Stimulated activated CD8-positive, alpha-beta memory T cell treated with anti-CD3 and anti-CD28 coated beads, Interleukin-4, amount 100 ng/mL, for 24 hours (primary cell): ENCODE results near the gene OR2L8.

ENCODE experiments used
- DNase-seq: peaks from one replicate; pipeline ENCODE4 v3.0.0-alpha.2; 2020; ENCODE audit warnings: low read depth

OR2L8 gene, protein sequence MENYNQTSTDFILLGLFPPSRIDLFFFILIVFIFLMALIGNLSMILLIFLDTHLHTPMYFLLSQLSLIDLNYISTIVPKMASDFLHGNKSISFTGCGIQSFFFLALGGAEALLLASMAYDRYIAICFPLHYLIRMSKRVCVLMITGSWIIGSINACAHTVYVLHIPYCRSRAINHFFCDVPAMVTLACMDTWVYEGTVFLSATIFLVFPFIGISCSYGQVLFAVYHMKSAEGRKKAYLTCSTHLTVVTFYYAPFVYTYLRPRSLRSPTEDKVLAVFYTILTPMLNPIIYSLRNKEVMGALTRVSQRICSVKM

DNA sequence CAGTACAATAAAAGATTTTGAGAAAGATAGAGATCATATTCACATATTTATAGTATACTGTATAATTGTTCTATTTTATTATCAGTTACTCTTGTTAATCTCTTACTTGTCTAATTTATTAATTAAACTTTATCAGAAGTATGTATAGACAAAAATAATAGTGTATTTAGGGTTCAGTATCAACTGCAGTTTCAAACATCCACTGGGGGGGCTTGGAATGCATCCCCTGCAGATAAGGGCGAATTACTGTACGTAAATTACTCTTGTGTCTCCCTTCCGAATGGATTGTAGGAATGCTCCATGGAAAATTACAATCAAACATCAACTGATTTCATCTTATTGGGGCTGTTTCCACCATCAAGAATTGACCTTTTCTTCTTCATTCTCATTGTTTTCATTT is at the start of gene OR2L8:
Gene OR2L8, plus strand, starts transcription at position 301 of the 400 bp plus-strand sequence. Its CDS starts 0 bp downstream, at position 301.
- no peak for DNase-seq

DNA sequence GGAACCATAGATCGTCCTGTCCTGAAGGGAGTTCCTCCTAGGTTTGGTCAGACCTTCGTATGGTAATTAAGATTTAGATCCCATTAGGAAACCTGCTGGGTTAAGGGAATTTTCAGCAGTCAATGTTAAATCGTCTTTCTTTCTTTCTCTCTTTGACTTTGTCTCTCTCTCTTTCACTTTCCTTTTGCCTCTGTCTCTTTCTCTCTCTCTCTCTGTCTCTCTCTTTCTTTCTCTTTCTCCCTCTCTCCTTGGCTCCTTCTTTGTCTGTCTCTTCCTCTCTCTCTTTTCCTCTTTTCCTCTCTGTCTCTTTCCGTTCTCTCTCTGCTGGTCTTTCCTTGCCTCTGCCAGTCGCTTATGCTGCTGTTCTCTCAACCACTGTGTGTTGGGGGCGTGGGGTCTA is 44.5 kb upstream of the OR2L8 start:
- DNase-seq: no peak

DNA sequence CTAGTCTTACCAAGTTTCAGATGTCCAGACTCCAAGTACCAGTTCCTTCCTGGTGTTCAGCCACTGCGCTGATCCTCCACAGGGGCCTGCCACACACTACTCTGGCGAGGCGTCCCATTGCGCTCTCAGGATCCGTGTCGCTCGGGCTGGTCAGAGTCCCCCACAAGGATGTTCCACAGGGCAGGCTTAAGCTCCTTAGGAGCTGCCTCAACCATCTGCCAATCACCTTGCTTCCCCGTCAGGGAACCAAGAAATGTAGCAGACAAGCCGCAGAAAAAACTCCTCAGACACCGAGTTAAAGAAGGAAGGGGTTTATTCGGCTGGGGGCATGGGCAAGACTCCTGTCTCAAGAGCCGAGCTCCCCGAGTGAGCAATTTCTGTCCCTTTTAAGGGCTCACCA is 43.5 kb upstream of the OR2L8 start:
- no peak for DNase-seq

DNA sequence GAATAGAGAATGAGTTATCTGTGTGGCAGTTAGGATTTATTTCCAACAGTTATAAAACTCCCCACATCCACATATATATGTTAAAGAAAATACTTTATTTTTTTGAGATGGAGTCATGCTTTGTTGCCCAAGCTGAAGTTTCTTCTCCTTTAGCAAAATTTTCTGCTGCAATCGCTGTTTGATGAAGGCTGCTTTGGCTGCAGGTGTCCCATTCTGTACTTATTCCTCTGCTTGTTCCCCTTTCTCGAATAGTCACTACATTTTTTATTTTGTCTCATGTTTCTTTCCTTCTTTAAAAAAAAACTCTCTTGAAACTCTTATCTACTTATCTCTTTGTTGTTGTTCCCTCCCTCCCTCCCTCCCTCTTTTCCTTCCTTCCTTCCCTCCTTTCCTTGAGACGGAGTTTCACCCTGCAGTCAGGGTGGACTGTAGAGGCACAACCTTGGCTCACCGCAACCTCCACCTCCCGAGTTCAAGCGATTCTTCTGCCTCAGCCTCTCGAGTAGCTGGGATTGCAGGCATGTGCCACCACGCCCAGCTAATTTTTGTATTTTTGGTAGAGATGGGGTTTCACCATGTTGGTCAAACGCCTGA is 42.7 kb upstream of the OR2L8 start:
- DNase-seq: no peak

DNA sequence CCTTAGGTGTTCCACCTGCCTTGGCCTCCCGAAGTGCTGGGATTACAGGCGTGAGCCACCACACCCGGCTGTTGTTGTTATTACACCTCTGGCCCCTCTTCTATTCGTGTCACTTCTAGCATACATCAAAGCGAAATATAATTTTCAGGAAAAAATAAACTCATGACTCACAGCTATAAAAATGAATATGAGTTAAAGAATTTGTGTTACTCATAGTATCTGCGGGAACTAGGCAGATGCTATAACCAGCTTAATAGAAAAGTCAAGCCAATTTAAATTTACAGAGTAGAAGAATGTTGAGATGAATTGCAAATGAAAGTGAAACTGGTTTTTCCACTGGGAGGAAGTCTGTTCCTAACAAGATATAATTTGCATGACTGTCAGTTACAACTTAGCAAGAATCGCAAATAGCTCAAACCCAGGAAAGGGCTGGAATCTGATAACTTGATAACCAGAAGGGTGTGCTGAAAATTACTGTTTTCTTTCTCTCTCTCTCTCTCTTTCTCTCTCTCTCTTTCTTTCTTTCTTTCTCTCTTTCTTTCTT is 42.1 kb upstream of the OR2L8 start:
- no peak for DNase-seq

DNA sequence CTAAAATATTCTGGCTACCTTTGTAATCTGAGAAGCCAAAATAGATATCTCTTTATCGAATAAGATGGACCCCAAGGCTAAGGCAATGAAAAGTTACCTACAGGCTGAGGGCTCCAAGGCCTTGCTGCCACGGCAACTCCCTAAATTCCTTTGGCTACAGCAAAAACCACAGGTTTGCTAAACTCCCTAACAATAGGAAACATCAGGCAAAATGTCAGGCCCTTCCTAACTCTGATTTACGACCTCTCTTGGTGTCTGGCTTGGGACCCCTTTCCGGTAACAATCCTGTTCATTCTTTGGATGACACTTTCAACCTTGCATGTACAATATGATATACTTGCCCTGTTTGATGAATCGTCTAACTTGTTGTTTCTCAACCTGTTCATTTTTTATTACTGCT is 39.9 kb upstream of the OR2L8 start:
- no peak for DNase-seq

DNA sequence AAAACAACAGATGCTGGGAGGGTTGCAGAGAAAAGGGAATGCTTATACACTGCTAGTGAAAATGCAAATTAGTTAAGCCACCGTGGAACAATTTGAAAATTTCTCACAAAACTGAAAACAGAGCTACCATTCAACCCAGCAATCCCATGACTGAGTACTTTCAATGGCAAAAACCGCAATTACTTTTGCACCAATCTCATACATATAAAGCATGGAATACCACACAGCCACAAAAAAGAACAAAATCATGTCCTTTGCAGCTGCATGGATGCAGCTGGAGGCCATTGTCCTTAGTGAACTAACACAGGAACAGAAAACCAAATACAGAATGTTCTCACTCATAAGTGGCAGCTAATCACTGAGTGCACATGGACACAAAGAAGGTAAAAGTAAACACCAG is 34.9 kb upstream of the OR2L8 start:
- no peak for DNase-seq

DNA sequence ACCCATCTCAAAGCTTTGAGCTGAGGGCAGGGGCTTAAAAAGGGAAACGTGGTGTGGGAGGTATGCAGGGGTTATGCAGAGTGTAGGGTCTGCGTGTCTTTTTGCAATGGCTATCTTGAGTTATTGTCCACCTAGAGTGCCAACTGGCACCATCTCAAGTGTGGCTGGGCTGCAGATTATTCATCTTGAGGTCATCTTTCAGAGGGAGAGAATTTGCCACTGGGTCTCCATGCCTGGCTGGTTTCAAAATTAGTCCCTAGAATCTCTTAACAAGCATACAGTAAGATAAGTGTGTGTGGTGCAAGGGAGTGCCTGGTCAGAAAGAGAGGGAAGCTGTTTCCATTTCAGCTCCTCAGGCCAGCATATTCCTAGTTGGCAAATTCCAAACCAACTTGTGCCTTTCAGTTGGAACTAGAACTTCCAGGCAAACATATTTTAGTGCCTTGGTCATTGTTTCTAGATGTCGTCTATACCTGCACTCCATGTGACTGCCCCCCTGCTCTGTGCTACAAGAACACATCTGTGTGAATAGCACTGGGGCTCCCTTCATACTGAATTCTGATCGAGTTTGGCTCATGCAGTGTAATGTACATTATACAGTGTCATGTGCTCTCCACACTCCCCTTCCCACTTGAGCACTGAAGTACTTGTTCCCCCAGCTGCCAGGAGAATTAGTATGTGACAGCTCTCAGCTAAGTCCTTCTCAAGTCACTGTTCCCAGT is 33.6 kb upstream of the OR2L8 start:
- no peak for DNase-seq

DNA sequence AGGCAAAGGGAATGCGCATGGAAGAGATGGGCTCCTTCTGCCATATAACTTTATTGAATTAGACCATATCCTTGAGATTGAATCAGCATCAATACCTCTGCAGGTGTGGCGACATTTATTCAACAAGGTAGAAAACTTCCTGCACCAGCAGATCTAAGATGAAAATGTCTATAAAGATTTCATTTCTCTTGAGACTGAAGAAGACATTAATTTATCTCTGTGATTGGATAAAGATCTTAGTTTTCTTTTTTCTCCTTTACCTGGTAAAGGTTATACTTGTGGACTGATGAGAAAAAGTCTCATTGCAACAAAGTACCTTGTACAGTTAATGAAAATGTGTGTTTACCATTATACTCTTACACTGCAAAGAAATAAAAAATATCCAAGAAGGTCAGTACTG is 28.7 kb upstream of the OR2L8 start, which contains the start of gene OR2T8:
Gene OR2T8, plus strand, starts transcription at position 301 of the 400 bp plus-strand sequence. CDS start 766 bp downstream, outside the sequence.
- no peak for DNase-seq

DNA sequence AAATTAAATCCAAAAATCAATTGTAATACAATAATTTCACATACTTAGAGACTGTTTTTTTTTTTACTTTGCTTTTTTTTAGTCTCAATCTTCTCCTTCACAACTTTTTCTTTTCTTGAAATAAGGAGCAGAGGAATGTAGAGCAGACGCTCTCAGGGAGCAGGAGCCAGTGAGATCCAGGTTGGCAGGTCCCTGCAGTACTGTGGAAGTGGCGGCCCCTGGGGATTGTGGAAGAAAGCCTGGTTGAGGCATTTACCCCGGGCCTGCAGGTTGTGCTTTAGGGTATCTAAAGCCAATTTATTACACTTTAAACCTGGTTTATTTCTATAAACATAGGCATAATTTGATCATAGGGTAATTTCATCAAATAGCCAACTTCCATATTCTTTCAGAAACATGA is 24.7 kb upstream of the OR2L8 start:
- DNase-seq: no peak

DNA sequence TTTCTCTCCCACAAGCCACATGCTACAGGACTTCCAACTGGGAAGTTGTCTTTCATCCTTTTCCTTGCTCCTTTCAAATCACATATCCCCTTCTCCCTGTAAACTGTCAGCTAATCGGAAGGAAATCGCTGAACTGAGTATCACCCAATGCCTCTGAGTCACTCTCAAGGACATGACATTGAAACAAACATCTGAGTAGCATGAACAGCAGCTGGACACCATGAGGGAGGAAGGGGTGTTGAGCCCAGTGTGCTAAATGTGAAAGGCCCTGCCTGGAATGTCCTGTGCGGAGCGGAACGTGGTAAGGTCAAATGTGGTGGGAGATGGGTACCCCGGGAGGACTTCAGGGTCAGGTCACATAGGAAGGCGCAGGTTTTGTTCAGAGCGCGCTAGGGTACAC is 23.8 kb upstream of the OR2L8 start, which contains the start of gene OR2AJ1:
Gene OR2AJ1, plus strand, starts transcription at position 22 of the 400 bp plus-strand sequence. CDS start 8,880 bp downstream, outside the sequence.
- DNase-seq: no peak

DNA sequence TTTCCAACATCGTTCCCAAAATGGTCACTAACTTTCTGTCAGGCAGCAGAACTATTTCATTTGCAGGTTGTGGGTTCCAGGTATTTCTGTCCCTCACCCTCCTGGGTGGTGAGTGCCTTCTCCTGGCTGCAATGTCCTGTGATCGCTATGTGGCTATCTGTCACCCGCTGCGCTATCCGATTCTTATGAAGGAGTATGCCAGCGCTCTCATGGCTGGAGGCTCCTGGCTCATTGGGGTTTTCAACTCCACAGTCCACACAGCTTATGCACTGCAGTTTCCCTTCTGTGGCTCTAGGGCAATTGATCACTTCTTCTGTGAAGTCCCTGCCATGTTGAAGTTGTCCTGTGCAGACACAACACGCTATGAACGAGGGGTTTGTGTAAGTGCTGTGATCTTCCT is 14.7 kb upstream of the OR2L8 start:
- no peak for DNase-seq

DNA sequence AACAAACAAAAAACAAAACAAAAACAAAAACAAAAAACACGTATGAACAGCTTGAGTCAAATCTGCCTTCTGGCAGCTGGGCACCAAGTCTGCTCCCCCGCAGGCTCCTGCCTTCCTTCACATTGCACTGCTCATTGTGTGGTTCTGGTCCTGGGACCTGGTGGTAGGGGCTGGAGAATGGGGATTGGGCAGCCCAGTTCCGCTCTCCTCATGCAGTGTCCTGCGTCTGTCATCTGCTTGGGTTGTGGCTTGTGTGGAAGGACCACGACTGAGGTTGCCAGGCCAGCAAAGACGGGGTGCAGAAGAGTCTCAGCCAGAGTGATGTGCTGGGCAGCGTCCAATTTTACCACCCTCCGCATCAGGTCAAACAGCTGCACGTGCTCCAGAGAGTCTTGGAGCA is 12.9 kb upstream of the OR2L8 start:
- DNase-seq: no peak

DNA sequence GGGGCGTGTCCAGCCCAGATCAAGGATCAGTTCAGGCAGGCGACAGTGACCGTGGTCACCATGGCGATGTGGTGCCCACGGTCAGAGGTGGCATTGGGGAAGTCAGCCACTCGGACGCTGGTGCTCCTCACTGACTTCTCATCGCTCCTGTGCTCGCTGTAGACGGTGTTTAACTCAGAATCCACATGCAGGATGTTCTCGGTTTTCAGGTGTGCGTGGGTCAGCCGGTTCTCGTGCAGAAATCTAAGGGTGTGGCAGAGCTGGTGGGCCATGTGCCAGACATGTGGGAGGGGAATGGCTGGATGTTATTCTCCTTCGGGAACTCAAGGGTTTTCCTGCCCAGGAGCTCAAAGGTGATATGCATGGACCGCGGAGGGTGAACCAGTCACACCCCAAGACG is 12.2 kb upstream of the OR2L8 start:
- no peak for DNase-seq

DNA sequence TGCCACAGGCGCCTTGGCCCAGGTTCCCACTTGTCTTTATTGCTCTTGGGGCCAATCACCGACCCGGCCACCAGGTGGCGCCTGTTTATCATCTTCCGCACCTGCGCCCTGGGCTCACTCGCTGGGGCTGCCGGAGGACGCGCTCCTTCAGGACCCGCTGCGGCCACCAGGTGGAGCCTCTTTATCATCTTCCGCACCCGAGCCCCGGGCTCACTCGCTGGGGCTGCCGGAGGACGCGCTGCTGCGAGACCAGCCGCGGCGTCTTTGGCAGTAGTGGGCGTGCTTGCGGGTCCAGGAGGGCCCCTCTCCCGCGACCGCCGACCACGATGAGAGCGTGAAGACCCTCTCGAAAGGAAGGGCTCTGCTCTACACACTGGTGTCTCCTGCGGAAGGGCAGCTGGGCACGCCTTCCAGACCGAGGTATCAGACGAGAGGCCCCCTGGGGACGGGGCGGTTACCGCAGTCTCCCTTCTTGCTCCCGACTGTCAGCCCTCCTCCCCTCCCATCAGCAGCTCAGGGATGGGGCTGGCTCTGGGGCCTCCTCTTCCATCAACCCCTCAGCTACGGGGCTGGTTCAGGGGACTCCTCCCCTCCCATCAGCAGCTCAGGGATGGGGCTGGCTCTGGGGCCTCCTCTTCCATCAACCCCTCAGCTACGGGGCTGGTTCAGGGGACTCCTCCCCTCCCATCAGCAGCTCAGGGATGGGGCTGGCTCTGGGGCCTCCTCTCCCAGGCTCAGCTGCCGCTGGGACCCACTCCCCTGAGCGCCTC is 11.5 kb upstream of the OR2L8 start:
- peak; percentile 83 for DNase-seq

DNA sequence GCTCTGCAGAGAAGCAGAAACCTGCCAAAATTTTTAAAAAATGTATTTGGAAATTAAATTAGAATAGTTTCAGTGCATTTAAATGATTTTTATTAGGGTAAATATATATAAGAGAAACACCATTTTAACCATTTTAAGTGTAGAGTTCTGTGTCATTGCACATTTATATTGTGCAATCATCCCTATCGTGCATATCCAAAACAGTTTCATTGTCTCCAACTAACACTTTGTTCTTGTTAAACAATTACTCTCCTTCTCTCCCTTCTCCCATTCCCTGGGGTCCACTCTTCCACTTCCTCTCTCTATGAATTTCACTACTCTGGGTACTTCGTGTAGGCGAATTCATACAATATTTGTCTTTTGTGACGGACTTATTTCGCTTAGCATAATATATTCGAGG is 6.0 kb upstream of the OR2L8 start:
- no peak for DNase-seq

DNA sequence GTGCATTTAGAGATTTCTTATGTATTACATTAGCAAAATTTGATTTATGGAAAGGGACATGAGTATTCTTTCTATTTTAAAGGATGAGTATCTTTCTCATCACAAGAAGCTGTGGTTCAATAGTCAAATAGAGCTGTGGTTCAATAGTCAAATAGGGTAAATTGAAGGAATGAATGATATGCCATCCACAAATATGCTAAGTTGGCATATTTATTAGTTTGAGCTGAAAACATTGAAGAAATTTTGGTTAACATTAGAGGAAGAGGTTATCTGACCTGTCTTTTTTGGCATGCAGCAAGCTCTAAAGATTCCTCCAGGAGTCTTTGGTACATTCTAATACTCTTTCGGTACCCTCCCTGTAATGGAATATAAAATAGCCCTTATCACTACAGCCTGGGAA is 4.8 kb downstream of the OR2L8 start:
- no peak for DNase-seq

DNA sequence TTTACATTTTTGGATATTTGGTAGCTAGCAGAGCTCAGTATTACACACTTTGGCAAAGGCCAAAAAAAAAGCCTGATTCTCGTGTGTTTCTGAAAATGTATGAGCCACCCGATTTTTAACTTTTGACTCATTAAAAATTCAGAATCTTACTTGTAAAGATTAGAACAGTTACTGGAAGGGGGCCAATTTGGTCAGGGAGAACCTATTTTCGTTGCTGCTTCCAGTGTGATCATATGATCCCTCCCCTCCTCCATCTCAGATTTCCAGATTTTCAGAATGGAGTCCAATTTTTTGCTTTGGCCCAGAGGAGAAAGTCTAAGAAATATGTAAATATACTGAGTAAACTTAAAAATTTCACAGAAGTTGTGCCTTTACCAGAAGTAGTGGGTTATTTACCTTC is 13.1 kb downstream of the OR2L8 start:
- DNase-seq: no peak

DNA sequence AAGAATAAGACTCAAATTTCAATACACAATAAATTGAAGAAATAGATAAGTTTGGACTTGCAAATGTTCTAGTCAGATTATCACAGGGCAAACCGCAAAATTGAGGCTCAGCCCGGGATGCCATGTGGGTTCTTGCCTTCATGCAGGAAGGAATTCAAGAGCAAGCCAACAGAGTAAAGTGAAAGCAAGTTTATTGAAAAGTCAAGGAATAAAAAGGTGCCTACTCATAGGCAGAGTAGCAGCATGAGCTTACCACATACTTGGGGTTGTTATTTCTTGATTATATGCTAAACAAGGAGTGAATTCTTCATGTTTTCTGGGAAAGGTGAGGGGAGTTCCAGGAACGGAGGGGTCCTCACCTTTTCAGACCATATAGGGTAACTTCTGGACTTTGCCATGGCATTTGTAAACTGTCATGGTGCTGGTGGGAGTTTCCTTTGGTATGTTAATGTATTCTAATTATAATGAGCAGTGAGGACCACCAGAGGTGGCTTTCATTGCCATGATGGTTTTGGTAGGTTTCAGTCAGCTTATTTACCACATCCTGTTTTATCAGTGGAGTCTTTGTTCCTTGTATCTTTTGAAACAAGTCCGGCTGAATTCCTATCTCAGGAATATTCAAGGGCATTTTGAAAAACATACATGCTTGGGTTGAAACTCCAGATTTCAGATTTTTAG is 14.4 kb downstream of the OR2L8 start:
- no peak for DNase-seq

DNA sequence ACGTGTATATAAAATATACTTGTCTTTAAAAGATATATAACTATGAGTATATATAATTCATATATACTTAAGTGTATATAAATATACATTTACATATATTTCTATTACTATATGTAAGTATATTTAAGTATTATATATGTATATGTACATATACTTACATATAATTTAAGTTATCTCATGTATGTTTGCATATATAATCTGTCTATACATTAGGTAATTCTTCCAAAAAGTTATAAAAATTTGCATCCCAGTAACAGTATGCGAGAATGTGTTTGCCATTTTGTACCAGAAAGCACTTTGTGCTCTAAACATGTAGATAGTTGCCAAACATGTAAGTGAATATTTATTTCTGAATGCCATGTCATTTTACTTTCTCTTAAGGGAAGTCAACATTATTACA is 16.3 kb downstream of the OR2L8 start, which contains the start of gene OR2AK2:
Gene OR2AK2, plus strand, starts transcription at position 301 of the 400 bp plus-strand sequence. CDS start 144 bp downstream, outside the sequence.
- no peak for DNase-seq

DNA sequence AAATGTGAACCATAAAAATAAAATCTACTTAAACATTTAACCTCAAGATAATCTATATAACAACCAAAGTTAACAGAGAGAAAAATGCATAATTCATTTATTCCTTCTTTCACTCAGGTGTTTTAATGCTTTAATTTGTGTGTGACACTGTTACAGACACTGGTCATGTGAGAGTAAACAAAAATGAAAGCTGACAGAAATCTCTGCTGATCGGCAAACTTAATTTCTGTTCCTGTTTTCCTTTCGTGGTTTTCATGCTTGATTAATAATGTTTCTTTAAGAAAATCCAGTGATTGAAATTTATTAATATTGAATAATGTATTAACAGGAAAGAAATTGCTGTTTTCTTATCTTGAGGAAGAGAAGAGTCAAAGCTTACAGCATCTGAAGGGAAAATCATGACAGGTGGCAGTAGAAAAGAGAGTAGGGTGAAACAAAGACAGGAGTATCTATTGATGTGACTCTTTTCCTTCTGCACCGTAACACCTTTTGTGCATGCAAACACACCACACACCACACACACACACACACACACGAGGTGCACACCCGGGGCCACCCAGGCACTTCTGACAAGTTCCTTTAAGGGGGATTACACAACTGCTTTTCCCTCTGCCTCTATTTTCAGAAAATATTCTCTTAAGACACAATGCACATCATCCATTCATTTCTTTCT is 18.0 kb downstream of the OR2L8 start:
- DNase-seq: no peak
